HCT116 (cell line): ENCODE measurements around the gene NDUFB8.

Experiments
- ATF3 ChIP-seq: IDR thresholded peaks from 2 replicates; pipeline ENCODE4 v1.6.1; 2012
- CTCF ChIP-seq, 3 experiments: fragments of 200-600 bp in 1 of 3; sonication (generic) in 1 of 3; IDR thresholded peaks in 2 of 3; conservative IDR thresholded peaks in 1 of 3; 2 replicates each; pipeline ENCODE4 v1.5.1; 2012 to 2017; ENCODE audit warnings: low read depth in 2 of 3, low read length in 2 of 3, antibody characterized with exemption in 1 of 3, borderline replicate concordance in 1 of 3, control low read depth in 1 of 3, mild to moderate bottlenecking in 1 of 3, mixed read lengths in 1 of 3, mixed run types in 1 of 3, moderate library complexity in 1 of 3; ENCODE audit not compliant: insufficient read depth in 1 of 3
- EGR1 ChIP-seq: IDR thresholded peaks from 2 replicates; pipeline ENCODE4 v1.6.1; 2012; ENCODE audit warnings: low read depth
- JUND ChIP-seq: IDR thresholded peaks from 2 replicates; pipeline ENCODE4 v1.6.1; 2012
- POLR2A ChIP-seq: IDR thresholded peaks from 2 replicates; pipeline ENCODE4 v1.7.0; 2011; ENCODE audit warnings: borderline replicate concordance; ENCODE audit not compliant: insufficient read depth, insufficient read length; ENCODE audit errors: extremely low read depth
- POLR2AphosphoS5 ChIP-seq: IDR thresholded peaks from 2 replicates; pipeline ENCODE4 v1.6.1; 2011; ENCODE audit warnings: mild to moderate bottlenecking, low read depth, low read length, moderate library complexity
- SP1 ChIP-seq: IDR thresholded peaks from 2 replicates; pipeline ENCODE4 v1.6.1; 2012; ENCODE audit warnings: low read depth
- ZNF274 ChIP-seq: fragments of 200-500 bp; sonication (Bioruptor generic); IDR thresholded peaks from 2 replicates; pipeline ENCODE4 v1.6.1; 2014; ENCODE audit warnings: mild to moderate bottlenecking, low read depth, low read length, inconsistent platforms

- TF ChIP-seq CTCF (IDR thresholded peaks at IDR 0.05 in 2 of 3, conservative IDR thresholded peaks at IDR 0.05 in 1 of 3; ENCODE audit: borderline replicate concordance in 1 of 3, insufficient read depth in 1 of 3, low read depth in 2 of 3, low read length in 2 of 3) (no peak), ATF3 (no peak), POLR2AphosphoS5 (no peak), SP1 (no peak), ZNF274 (no peak), JUND (no peak), EGR1 (no peak), POLR2A (no peak)
Measured at GRCh38 chr10:100490531-100490930, 39.1 kb downstream of the NDUFB8 start.
